ENCODE measurements around the gene IER5L. TPM values are rescaled to one million over a fixed set of nuclear protein-coding genes. Genes with fewer than 3 reads are reported as not detected.

IER5L gene
- total and polyA plus RNA-seq, 4 donors, result 0.40 to 3.3 (median 2.5) TPM

DNA sequence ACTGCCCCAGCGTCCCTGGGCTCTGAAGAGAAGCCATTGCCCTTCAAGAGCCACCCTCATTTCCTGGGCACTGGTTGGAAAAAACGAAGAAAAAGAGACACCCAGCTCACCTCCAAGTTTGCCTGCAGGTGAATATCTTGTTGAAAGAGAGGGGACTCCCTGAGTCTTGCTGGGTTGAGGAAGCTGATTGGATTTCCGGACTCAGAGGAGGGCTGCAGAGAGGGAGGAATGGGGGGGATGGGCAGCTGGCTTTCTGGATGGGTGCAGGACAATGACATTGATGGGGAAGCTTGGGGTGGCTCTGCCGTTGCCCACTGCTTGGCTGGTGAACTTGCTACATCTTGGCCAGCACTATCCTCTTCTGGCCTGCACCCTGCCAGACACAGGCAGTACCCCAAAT lies 31.0 kb upstream of the IER5L start:
- Histone ChIP-seq H3K9ac (ENCODE audit: low read depth in 1 of 2, low read length in 2 of 2) (no peak overlapping the region), H3K9me3 (ENCODE audit: control insufficient read depth in 4 of 4, low read length in 3 of 4) (no peaks in the 10 kb centered on the region), H3K27ac (ENCODE audit: low read depth in 1 of 2, low read length in 2 of 2) (no peak overlapping the region), H3K4me1 (ENCODE audit: control insufficient read depth in 4 of 4, insufficient read depth in 4 of 4, low read length in 3 of 4) (no peaks in the 10 kb centered on the region), H3K36me3 (ENCODE audit: control insufficient read depth in 4 of 4, insufficient read depth in 3 of 4, low read depth in 1 of 4, low read length in 3 of 4) (no peaks in the 10 kb centered on the region), H3K27me3 (ENCODE audit: control insufficient read depth in 4 of 4, insufficient read depth in 4 of 4, low read length in 3 of 4) (no peaks in the 10 kb centered on the region), H3K4me3 (ENCODE audit: low read depth in 1 of 3, low read length in 3 of 3) (no peak overlapping the region)
- DNase-seq (ENCODE audit: low spot score), result no peak
- WGBS, result 83% methylated on average over 4 of the region's 4 CpGs
- TF ChIP-seq TAF1 (conservative IDR thresholded peaks at IDR 0.05) (no peak), NR2F2 (IDR thresholded peaks at IDR 0.05) (no peak), FOXA2 (IDR thresholded peaks at IDR 0.05) (no peak), RAD21 (IDR thresholded peaks at IDR 0.05) (no peak), RXRA (IDR thresholded peaks at IDR 0.05) (no peak), FOXA1 (IDR thresholded peaks at IDR 0.05) (no peak), EGR1 (IDR thresholded peaks at IDR 0.05; ENCODE audit: low read depth in 2 of 2) (no peak)
- TF ChIP-seq, protein P1, sequence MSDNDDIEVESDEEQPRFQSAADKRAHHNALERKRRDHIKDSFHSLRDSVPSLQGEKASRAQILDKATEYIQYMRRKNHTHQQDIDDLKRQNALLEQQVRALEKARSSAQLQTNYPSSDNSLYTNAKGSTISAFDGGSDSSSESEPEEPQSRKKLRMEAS (IDR thresholded peaks at IDR 0.05), result no peak
- TF ChIP-seq, protein P2, sequence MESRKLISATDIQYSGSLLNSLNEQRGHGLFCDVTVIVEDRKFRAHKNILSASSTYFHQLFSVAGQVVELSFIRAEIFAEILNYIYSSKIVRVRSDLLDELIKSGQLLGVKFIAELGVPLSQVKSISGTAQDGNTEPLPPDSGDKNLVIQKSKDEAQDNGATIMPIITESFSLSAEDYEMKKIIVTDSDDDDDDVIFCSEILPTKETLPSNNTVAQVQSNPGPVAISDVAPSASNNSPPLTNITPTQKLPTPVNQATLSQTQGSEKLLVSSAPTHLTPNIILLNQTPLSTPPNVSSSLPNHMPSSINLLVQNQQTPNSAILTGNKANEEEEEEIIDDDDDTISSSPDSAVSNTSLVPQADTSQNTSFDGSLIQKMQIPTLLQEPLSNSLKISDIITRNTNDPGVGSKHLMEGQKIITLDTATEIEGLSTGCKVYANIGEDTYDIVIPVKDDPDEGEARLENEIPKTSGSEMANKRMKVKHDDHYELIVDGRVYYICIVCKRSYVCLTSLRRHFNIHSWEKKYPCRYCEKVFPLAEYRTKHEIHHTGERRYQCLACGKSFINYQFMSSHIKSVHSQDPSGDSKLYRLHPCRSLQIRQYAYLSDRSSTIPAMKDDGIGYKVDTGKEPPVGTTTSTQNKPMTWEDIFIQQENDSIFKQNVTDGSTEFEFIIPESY (IDR thresholded peaks at IDR 0.05), result no peak

DNA sequence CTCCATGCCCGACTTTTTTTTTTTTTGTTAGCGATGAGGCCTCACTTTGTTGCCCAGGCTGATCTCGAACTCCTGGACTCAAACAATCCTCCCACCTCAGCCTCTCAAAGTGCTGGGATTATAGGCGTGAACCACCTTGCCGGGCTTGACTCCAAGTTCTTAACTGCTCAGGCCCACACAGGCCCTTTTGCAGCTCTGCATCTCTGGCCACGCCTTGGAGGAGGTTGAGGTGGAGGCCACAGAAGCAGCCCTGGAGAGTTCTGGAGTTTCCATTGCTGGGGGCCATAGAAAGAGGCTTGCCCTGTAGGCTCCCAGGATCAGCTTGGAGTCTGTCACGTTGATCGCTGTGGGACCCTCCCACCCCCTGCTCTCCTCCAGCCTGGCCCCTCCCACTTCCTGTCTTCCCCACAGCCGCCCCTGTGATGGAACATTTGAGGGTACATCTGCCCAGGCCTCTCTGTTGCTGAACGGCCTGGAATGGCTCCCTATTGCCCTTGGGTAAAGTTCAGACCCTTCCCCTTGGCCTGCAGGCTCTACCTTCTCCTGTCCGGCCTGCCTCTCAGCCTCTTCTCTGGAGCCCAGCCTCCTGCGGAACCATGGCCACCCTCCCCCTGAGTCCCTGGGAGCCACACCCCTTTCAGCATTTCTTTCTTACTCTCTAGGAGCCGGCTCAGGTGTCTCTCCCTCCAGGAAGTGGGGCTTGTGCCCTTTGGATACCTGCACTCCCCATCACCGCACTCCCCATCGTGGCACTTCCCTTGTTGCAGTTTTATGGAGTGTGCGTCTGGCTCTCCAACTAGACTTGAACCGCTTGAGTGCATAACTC lies 30.4 kb upstream of the IER5L start:
- no peaks in the 10 kb centered on the region for H3K9me3 ChIP-seq (ENCODE audit: control insufficient read depth in 4 of 4, low read length in 3 of 4)
- H3K4me1 ChIP-seq (ENCODE audit: control insufficient read depth in 4 of 4, insufficient read depth in 4 of 4, low read length in 3 of 4), result no peaks in the 10 kb centered on the region
- no peaks in the 10 kb centered on the region for H3K36me3 ChIP-seq (ENCODE audit: control insufficient read depth in 4 of 4, insufficient read depth in 3 of 4, low read depth in 1 of 4, low read length in 3 of 4)
- no peaks in the 10 kb centered on the region for H3K27me3 ChIP-seq (ENCODE audit: control insufficient read depth in 4 of 4, insufficient read depth in 4 of 4, low read length in 3 of 4)
- H3K9ac ChIP-seq (ENCODE audit: low read depth in 1 of 2, low read length in 2 of 2), result no peak overlapping the region
- no peak overlapping the region for H3K4me3 ChIP-seq (ENCODE audit: low read depth in 1 of 3, low read length in 3 of 3)
- TF ChIP-seq, protein P3, sequence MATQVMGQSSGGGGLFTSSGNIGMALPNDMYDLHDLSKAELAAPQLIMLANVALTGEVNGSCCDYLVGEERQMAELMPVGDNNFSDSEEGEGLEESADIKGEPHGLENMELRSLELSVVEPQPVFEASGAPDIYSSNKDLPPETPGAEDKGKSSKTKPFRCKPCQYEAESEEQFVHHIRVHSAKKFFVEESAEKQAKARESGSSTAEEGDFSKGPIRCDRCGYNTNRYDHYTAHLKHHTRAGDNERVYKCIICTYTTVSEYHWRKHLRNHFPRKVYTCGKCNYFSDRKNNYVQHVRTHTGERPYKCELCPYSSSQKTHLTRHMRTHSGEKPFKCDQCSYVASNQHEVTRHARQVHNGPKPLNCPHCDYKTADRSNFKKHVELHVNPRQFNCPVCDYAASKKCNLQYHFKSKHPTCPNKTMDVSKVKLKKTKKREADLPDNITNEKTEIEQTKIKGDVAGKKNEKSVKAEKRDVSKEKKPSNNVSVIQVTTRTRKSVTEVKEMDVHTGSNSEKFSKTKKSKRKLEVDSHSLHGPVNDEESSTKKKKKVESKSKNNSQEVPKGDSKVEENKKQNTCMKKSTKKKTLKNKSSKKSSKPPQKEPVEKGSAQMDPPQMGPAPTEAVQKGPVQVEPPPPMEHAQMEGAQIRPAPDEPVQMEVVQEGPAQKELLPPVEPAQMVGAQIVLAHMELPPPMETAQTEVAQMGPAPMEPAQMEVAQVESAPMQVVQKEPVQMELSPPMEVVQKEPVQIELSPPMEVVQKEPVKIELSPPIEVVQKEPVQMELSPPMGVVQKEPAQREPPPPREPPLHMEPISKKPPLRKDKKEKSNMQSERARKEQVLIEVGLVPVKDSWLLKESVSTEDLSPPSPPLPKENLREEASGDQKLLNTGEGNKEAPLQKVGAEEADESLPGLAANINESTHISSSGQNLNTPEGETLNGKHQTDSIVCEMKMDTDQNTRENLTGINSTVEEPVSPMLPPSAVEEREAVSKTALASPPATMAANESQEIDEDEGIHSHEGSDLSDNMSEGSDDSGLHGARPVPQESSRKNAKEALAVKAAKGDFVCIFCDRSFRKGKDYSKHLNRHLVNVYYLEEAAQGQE (IDR thresholded peaks at IDR 0.05), result no peak
- TF ChIP-seq FOXA1 (IDR thresholded peaks at IDR 0.05) (no peak), RAD21 (IDR thresholded peaks at IDR 0.05) (no peak), HNF4G (IDR thresholded peaks at IDR 0.05) (no peak)
- no peak for DNase-seq (ENCODE audit: low spot score)
- no peak overlapping the region for H3K27ac ChIP-seq (ENCODE audit: low read depth in 1 of 2, low read length in 2 of 2)
- 79% methylated on average over 17 of the region's 17 CpGs for WGBS

DNA sequence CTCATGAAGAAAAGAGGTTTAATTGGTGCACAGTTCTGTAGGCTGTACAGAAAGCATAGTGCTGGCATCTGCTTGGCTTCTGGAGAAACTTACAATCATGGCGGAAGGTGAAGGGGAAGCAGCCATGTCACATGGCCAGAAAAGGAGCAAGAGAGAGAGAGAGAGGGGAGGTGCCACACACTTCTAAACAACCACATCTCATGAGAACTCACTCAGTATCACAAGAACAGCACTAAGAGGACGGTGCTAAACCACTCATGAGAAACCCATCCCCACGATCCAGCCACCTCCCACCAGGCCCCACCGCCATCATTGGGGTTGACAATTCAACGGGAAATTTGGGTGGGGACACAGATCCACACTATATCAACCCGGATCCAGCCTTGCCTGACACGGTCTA lies 28.8 kb upstream of the IER5L start:
- whole genome bisulfite sequencing, result 80% methylated on average over 7 of the region's 7 CpGs
- Histone ChIP-seq H3K9ac (ENCODE audit: low read depth in 1 of 2, low read length in 2 of 2) (no peak overlapping the region), H3K27me3 (ENCODE audit: control insufficient read depth in 4 of 4, insufficient read depth in 4 of 4, low read length in 3 of 4) (no peaks in the 10 kb centered on the region), H3K36me3 (ENCODE audit: control insufficient read depth in 4 of 4, insufficient read depth in 3 of 4, low read depth in 1 of 4, low read length in 3 of 4) (no peaks in the 10 kb centered on the region), H3K27ac (ENCODE audit: low read depth in 1 of 2, low read length in 2 of 2) (no peak overlapping the region), H3K9me3 (ENCODE audit: control insufficient read depth in 4 of 4, low read length in 3 of 4) (no peaks in the 10 kb centered on the region), H3K4me1 (ENCODE audit: control insufficient read depth in 4 of 4, insufficient read depth in 4 of 4, low read length in 3 of 4) (peaks cover 0 to 2% (median 0%) of the 10 kb centered on the region in 4 donors), H3K4me3 (ENCODE audit: low read depth in 1 of 3, low read length in 3 of 3) (no peak overlapping the region)
- DNase-seq (ENCODE audit: low spot score), result no peak
- TF ChIP-seq SP1 (IDR thresholded peaks at IDR 0.05) (no peak), TAF1 (conservative IDR thresholded peaks at IDR 0.05) (no peak), RXRA (IDR thresholded peaks at IDR 0.05) (no peak), NR2F2 (IDR thresholded peaks at IDR 0.05) (no peak), YY1 (IDR thresholded peaks at IDR 0.05) (no peak), HNF4G (IDR thresholded peaks at IDR 0.05) (no peak), FOXA1 (IDR thresholded peaks at IDR 0.05) (no peak), EGR1 (IDR thresholded peaks at IDR 0.05; ENCODE audit: low read depth in 2 of 2) (no peak)
- TF ChIP-seq, protein P2 (IDR thresholded peaks at IDR 0.05), result no peak
- TF ChIP-seq, protein P1 (IDR thresholded peaks at IDR 0.05), result no peak
- TF ChIP-seq, protein P3 (IDR thresholded peaks at IDR 0.05), result no peak

Data from liver (tissue), 9 donors.